SK-N-SH (cell line): ENCODE data around the gene VIPR2.

Experiments
- RFX5 ChIP-seq: IDR thresholded peaks from 2 replicates; pipeline ENCODE4 v1.6.1; 2012; ENCODE audit warnings: mild to moderate bottlenecking, improper control_type of control experiment, low read length
- YY1 ChIP-seq: IDR thresholded peaks from 2 replicates; pipeline ENCODE4 v1.4.0; 2012; ENCODE audit warnings: low read depth, mild to moderate bottlenecking
- TF ChIP-seq, protein P1 (sequence below): fragments of 200-600 bp; sonication (generic); IDR thresholded peaks from 2 replicates; pipeline ENCODE4 v1.6.1; 2017; ENCODE audit warnings: antibody characterized with exemption, mild to moderate bottlenecking, moderate library complexity

DNA sequence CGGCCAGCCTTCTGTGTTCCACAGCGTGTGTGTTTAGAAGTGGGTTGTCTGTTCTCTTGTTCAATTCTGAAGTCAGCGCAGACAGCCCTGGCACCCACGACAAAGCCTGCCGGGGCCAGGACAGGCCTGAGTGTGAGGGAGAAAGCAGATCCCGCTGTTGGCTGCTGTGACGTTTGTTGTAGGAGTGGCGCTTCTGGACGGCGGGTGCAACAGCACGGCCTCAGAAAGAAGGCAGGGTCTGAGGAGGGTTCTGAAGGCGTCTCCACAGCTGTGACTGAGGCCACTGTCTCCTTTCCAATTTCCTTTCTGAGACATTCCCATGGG lies 76.2 kb downstream of the VIPR2 start:
- TF ChIP-seq, protein P1, sequence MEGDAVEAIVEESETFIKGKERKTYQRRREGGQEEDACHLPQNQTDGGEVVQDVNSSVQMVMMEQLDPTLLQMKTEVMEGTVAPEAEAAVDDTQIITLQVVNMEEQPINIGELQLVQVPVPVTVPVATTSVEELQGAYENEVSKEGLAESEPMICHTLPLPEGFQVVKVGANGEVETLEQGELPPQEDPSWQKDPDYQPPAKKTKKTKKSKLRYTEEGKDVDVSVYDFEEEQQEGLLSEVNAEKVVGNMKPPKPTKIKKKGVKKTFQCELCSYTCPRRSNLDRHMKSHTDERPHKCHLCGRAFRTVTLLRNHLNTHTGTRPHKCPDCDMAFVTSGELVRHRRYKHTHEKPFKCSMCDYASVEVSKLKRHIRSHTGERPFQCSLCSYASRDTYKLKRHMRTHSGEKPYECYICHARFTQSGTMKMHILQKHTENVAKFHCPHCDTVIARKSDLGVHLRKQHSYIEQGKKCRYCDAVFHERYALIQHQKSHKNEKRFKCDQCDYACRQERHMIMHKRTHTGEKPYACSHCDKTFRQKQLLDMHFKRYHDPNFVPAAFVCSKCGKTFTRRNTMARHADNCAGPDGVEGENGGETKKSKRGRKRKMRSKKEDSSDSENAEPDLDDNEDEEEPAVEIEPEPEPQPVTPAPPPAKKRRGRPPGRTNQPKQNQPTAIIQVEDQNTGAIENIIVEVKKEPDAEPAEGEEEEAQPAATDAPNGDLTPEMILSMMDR: no peak
- no peak for TF ChIP-seq YY1
- no peak for TF ChIP-seq RFX5
